ENCODE measurements around the gene CNTROB.

- TF ChIP-seq CTCF (IDR thresholded peaks at IDR 0.05) (no peak), EZH2 (IDR thresholded peaks at IDR 0.05; ENCODE audit: borderline replicate concordance, insufficient read depth, low read depth, low read length, poor library complexity, severe bottlenecking) (no peak)
Observed at GRCh38 chr17:7982173-7982572, 50.2 kb downstream of the CNTROB start.
